Measurements from ENCODE around the gene SLC49A4.

SLC49A4 gene

GRCh38 chr3:122859021-122859805, 64.3 kb downstream of the SLC49A4 start:
- DNase-seq (ENCODE audit: low read depth in 3 of 3) = no peak

DNA sequence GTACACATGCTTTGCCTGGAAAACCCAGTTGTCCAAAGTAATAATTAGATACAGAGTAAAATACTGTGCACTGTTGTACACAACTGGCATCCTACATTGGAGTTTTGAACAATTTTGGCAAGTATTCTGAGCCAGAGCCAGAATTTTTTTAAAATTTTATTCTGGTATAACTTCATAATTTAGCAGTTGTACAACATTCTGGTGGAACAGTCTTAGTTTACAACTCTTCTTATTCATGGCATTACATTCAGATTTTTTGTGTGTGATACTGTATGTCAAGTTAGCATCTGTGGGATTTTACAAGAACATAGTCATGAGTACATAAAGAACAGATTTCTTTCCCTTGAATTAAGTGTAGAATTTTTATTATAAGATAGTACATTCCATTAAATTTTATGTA, 67.5 kb downstream of the SLC49A4 start:
- no peak for DNase-seq (ENCODE audit: low read depth in 3 of 3)

GRCh38 chr3:122864498-122864897, 69.6 kb downstream of the SLC49A4 start:
- DNase-seq (ENCODE audit: low read depth in 3 of 3) = no peak

GRCh38 chr3:122868322-122868721, 73.5 kb downstream of the SLC49A4 start:
- no peak for DNase-seq (ENCODE audit: low read depth in 3 of 3)

GRCh38 chr3:122873741-122874515, 79.1 kb downstream of the SLC49A4 start:
- no peak for DNase-seq (ENCODE audit: low read depth in 3 of 3)

DNA sequence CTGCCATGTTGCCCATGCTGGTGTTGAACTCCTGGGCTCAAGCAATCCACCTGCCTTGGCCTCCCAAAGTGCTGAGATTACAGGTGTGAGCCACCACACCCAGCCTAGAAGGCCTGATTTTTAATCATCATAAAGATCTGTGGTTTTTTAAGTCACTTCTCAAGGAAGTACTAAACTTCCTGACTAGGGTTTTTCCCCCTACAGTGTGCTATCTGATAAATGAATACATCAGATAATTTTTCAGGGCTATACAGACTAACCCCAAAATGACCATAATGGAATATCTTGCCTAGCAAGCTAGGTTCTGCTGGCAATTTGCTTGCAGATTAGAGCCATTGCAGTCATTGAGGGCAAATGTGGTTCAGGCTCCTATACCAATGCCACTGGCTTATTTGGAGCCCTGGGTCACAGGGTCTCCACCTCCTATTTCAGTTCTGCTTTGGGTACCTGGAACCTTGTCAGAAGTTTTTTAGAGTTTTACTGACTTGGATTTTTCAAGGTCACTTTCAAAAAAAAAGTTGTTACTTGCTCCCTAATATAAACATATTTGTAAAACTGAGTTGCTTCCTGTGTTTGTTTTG, 80.8 kb downstream of the SLC49A4 start:
- DNase-seq (ENCODE audit: low read depth in 3 of 3) = no peak

GRCh38 chr3:122880173-122880572, 85.3 kb downstream of the SLC49A4 start:
- DNase-seq (ENCODE audit: low read depth in 3 of 3) = no peak

DNA sequence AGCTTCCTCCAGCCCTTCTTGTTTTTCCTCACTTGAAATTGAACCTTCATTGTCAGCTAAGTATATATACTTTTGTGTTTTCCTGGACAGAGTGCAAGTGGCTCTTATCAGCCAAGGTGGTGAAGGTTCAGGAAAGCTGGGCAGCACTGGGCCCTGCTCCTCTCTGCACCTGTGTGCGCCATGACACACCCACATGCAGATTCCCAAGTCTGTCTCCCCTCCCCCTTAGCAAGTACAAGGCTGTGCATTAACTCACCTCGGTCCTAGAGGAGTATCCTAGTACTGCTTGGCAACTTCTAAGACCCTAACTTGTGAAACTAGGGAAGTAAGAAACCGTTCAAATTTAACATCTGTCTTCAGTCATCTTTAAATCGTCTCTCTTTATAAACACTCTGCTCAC, 85.8 kb downstream of the SLC49A4 start:
- no peak for DNase-seq (ENCODE audit: low read depth in 3 of 3)

DNA sequence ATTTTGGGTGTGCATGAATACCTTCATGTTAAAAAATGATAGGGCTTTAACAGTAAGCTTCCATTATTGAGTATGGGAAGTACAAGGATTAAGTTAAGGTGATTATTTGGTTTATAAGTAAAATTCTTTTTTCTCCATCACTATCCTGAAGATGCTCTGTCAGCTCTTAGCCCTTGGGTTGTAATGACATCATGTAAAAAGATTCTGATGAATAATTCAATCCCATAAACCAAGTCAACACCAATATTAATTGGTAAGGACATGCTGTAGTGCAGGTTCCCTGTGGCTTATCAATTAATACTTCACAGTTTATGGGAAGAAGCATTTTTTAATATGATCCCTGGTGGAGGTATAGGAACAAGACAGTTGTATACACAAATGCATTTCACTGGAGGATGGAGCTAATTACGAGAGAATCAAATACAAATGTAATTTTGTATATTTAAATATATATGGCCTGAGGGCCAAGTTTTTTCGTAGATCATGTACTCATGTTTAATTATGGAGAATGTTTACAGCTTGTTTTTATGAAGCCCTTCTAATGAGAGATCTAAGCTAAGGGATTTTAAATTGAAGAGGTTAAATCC, 87.6 kb downstream of the SLC49A4 start:
- DNase-seq (ENCODE audit: low read depth in 3 of 3) = no peak

DNA sequence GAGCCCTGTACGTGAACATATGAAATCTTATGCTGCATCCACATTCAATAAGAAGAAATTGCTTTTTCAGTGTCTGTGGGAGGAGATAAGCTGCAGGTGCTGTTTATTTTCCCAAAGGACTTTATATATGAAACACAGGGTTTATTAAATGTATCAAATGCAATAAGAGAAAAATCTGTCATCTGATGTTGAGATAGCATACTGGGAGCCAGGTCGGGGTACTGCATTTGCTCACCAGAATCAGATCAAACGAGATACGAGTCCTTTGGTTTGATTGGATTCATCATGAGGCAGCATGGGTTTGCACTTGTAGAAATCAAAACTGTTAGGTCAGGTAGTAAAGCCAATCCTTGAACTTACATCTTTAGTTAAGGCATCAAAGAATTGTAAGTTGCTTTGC, 91.4 kb downstream of the SLC49A4 start:
- DNase-seq (ENCODE audit: low read depth in 3 of 3) = no peak

DNA sequence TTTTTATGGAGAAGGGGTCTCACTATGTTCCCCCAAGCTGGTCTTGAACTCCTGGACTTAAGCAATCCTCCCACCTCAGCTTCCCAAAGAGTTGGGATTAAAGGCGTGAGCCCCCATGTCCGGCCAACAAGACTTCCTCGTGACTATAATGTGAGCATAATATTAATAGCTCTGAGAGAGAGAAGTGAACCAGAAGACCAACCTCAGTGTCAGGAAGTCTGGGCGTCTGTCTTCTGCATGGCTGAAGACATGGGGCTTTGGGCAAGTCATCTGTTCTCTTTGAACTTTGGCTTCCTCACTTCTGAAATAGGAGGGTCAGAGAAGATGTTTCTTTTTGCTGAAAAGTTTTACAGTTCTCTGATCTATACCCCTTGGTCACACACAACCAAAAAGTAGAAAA, 92.1 kb downstream of the SLC49A4 start:
- DNase-seq (ENCODE audit: low read depth in 3 of 3) = no peak

DNA sequence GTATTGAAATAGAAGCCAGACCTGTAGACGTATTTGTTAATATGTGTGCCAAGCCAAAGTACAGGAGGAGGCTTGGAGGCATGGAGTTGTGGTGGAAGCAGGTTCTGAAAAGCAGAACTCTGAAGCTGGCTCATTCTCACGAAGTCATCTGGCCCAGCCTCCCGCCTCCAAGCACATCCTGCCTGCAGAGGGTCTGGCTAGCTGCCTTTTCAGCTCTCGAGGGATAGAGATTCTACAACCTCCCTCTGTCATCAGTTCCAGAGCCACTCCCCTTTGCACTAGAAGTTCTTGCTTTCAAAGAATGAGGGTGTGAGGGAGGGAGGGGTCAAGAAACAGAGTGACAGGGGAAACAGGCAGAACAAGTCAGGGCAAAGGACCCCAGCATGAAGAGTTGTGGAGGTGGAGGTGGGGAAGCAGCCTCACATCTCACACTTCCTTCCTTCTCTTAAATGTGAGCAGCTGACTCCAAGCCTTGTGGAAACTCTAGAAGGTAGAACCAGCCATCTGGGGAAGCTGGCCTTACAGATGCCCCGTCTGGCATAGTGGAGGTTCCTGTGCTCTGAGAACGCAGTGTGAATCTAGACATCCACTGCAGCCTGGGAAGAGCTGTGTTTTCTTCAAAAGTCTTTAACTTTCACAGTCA, 95.3 kb downstream of the SLC49A4 start:
- no peak for DNase-seq (ENCODE audit: low read depth in 3 of 3)

DNA sequence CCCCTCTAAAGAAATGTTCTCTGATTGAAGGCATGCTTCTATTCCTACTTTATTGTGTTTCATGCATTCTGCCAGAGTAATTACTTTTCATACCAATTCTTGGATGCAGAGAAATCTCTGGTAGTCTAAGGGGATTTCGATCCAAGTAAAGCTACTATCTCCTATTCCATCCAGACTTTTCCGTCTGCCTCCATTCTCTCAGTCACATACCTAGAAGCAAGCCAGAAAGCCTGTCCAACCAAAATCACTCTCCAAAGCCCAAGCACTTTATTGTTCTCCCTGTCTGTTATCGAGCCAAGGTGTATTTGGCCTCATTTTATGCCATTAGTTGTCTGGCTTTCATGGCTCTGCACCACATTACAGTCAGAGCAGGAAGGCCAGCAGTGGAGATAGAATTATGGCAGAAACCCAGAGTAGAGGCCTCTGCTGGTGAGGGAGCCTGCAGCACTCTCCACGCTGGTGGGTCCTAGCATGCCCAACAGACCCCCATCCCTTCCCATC, 95.9 kb downstream of the SLC49A4 start:
- DNase-seq (ENCODE audit: low read depth in 3 of 3) = no peak

- DNase-seq (ENCODE audit: low read depth in 3 of 3) = no peak
Measured at GRCh38 chr3:122892118-122892960, 97.5 kb downstream of the SLC49A4 start.

- DNase-seq (ENCODE audit: low read depth in 3 of 3) = no peak
Measured at GRCh38 chr3:122893282-122893681, 98.4 kb downstream of the SLC49A4 start.

GRCh38 chr3:122893754-122894668, 99.1 kb downstream of the SLC49A4 start:
- DNase-seq (ENCODE audit: low read depth in 3 of 3) = no peak

DNA sequence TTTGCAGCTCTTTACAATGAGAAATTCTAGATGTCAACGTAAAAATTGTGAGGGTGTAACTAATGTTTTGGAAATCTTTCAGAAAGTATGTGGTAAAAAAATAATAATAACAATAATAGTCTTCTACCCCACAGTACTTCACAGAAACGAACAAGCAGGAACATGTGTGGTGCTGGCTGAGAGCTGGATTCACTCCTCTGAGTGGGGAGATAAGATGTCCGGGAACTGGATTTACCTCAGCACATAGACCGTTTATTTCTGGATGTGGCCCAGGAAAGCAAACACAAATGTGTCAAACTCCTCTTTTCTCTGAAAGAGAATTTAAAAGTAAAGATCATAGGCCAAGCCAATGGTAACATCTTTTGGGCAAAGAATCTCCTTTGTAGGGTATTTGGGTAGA, 103.4 kb downstream of the SLC49A4 start:
- no peak for DNase-seq (ENCODE audit: low read depth in 3 of 3)

GRCh38 chr3:122902326-122902725, 107.5 kb downstream of the SLC49A4 start:
- no peak for DNase-seq (ENCODE audit: low read depth in 3 of 3)

DNA sequence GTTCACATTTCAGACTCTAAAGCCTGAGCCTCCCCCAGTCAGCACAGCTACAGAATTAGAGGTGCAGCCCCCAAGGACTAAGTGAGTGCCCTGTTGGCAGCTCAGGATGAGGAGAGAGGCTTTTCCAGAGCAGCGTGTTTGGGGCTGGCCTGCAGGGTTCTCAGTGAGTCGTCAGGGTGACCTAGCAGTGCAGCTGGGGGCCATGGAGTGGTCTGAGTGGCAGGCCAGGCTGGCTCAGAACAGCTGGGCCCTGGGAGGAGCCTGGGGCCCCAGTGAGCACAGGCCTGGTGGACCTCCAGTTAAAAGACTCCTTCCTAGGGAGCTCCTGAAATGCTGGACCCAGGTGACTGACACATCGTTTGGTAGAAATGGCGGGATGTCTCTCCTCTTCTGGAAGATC, 108.3 kb downstream of the SLC49A4 start:
- no peak for DNase-seq (ENCODE audit: low read depth in 3 of 3)

- DNase-seq (ENCODE audit: low read depth in 3 of 3) = no peak
Measured at GRCh38 chr3:122907471-122907870, 112.6 kb downstream of the SLC49A4 start.

Measured in stimulated activated CD4-positive, alpha-beta T cell treated with anti-CD3 and anti-CD28 coated beads, TNF-alpha, amount 100 ng/mL, for 4 hours (primary cell).